Rectal smooth muscle tissue (tissue), 1 donor: ENCODE results near the gene HSD17B12.

Experiments used
- H3K27ac ChIP-seq: one replicate; pipeline ENCODE4 v1.7.0; 2013; ENCODE audit warnings: low read depth, low read length, inconsistent platforms
- H3K27me3 ChIP-seq: one replicate; pipeline ENCODE4 v1.7.0; 2013; ENCODE audit warnings: low read length; ENCODE audit not compliant: control insufficient read depth, insufficient read depth
- H3K36me3 ChIP-seq: one replicate; pipeline ENCODE4 v1.7.0; 2013; ENCODE audit warnings: low read length; ENCODE audit not compliant: control insufficient read depth, insufficient read depth
- H3K4me1 ChIP-seq: one replicate; pipeline ENCODE4 v1.7.0; 2013; ENCODE audit warnings: low read length; ENCODE audit not compliant: control insufficient read depth, insufficient read depth
- H3K4me3 ChIP-seq: one replicate; pipeline ENCODE4 v1.7.0; 2013; ENCODE audit warnings: low read length
- H3K9ac ChIP-seq: one replicate; pipeline ENCODE4 v1.7.0; 2013; ENCODE audit warnings: low read length

Gene HSD17B12

GRCh38 chr11:43823851-43824250, 143.3 kb downstream of the HSD17B12 start:
- H3K4me1 ChIP-seq: no peaks in the 10 kb centered on the region
- no peak overlapping the region for H3K9ac ChIP-seq

GRCh38 chr11:43825217-43825816, 144.8 kb downstream of the HSD17B12 start:
- Histone ChIP-seq H3K27me3 (no peaks in the 10 kb centered on the region), H3K4me1 (no peaks in the 10 kb centered on the region), H3K36me3 (no peaks in the 10 kb centered on the region), H3K9ac (no peak overlapping the region), H3K4me3 (no peak overlapping the region), H3K27ac (no peak overlapping the region)

More at GRCh38 chr11:43823851-43824250, 143.3 kb downstream of the HSD17B12 start:
- no peak overlapping the region for H3K4me3 ChIP-seq
- H3K27ac ChIP-seq: no peak overlapping the region
- no peaks in the 10 kb centered on the region for H3K27me3 ChIP-seq
- H3K36me3 ChIP-seq: no peaks in the 10 kb centered on the region

GRCh38 chr11:43830928-43831440, 150.4 kb downstream of the HSD17B12 start:
- H3K4me3 ChIP-seq: no peak overlapping the region
- no peaks in the 10 kb centered on the region for H3K27me3 ChIP-seq
- no peak overlapping the region for H3K27ac ChIP-seq

GRCh38 chr11:43832536-43832935, 152.0 kb downstream of the HSD17B12 start:
- peaks cover 8% of the 10 kb centered on the region for H3K4me1 ChIP-seq

More at GRCh38 chr11:43830928-43831440, 150.4 kb downstream of the HSD17B12 start:
- H3K4me1 ChIP-seq: peaks cover 8% of the 10 kb centered on the region
- H3K9ac ChIP-seq: no peak overlapping the region
- no peaks in the 10 kb centered on the region for H3K36me3 ChIP-seq

GRCh38 chr11:43833657-43834073, 153.1 kb downstream of the HSD17B12 start:
- no peak overlapping the region for H3K9ac ChIP-seq
- H3K27ac ChIP-seq: no peak overlapping the region
- peaks cover 8% of the 10 kb centered on the region for H3K4me1 ChIP-seq
- H3K27me3 ChIP-seq: no peaks in the 10 kb centered on the region
- no peak overlapping the region for H3K4me3 ChIP-seq
- no peaks in the 10 kb centered on the region for H3K36me3 ChIP-seq

More at GRCh38 chr11:43832536-43832935, 152.0 kb downstream of the HSD17B12 start:
- no peak overlapping the region for H3K4me3 ChIP-seq
- H3K27ac ChIP-seq: no peak overlapping the region
- no peaks in the 10 kb centered on the region for H3K27me3 ChIP-seq
- H3K9ac ChIP-seq: no peak overlapping the region
- H3K36me3 ChIP-seq: no peaks in the 10 kb centered on the region

GRCh38 chr11:43834286-43834685, 153.7 kb downstream of the HSD17B12 start:
- Histone ChIP-seq H3K27ac (no peak overlapping the region), H3K4me1 (peaks cover 8% of the 10 kb centered on the region)

GRCh38 chr11:43835104-43835503, 154.6 kb downstream of the HSD17B12 start:
- H3K27ac ChIP-seq: no peak overlapping the region

More at GRCh38 chr11:43834286-43834685, 153.7 kb downstream of the HSD17B12 start:
- Histone ChIP-seq H3K4me3 (no peak overlapping the region), H3K27me3 (no peaks in the 10 kb centered on the region), H3K9ac (no peak overlapping the region), H3K36me3 (no peaks in the 10 kb centered on the region)

GRCh38 chr11:43837879-43838278, 157.3 kb downstream of the HSD17B12 start:
- peaks cover 8% of the 10 kb centered on the region for H3K4me1 ChIP-seq
- H3K27ac ChIP-seq: no peak overlapping the region
- H3K36me3 ChIP-seq: no peaks in the 10 kb centered on the region

More at GRCh38 chr11:43835104-43835503, 154.6 kb downstream of the HSD17B12 start:
- no peaks in the 10 kb centered on the region for H3K27me3 ChIP-seq
- peaks cover 8% of the 10 kb centered on the region for H3K4me1 ChIP-seq
- no peak overlapping the region for H3K9ac ChIP-seq
- no peak overlapping the region for H3K4me3 ChIP-seq
- H3K36me3 ChIP-seq: no peaks in the 10 kb centered on the region

GRCh38 chr11:43842021-43842420, 161.5 kb downstream of the HSD17B12 start:
- H3K27me3 ChIP-seq: no peaks in the 10 kb centered on the region
- H3K4me3 ChIP-seq: no peak overlapping the region
- H3K9ac ChIP-seq: no peak overlapping the region
- H3K4me1 ChIP-seq: no peaks in the 10 kb centered on the region
- no peaks in the 10 kb centered on the region for H3K36me3 ChIP-seq
- H3K27ac ChIP-seq: no peak overlapping the region

More at GRCh38 chr11:43837879-43838278, 157.3 kb downstream of the HSD17B12 start:
- H3K4me3 ChIP-seq: no peak overlapping the region
- no peaks in the 10 kb centered on the region for H3K27me3 ChIP-seq
- H3K9ac ChIP-seq: no peak overlapping the region

GRCh38 chr11:43845816-43846215, 165.3 kb downstream of the HSD17B12 start:
- Histone ChIP-seq H3K27me3 (no peaks in the 10 kb centered on the region), H3K4me1 (no peaks in the 10 kb centered on the region), H3K4me3 (no peak overlapping the region), H3K36me3 (no peaks in the 10 kb centered on the region), H3K27ac (no peak overlapping the region), H3K9ac (no peak overlapping the region)

- H3K9ac ChIP-seq: no peak overlapping the region
- peaks cover 3% of the 10 kb centered on the region for H3K36me3 ChIP-seq
- H3K4me3 ChIP-seq: no peak overlapping the region
Observed at GRCh38 chr11:43852057-43852636, 171.6 kb downstream of the HSD17B12 start.

GRCh38 chr11:43853781-43854180, 173.2 kb downstream of the HSD17B12 start:
- H3K36me3 ChIP-seq: peaks cover 3% of the 10 kb centered on the region
- no peak overlapping the region for H3K9ac ChIP-seq
- no peak overlapping the region for H3K4me3 ChIP-seq
- no peaks in the 10 kb centered on the region for H3K4me1 ChIP-seq
- H3K27ac ChIP-seq: no peak overlapping the region
- H3K27me3 ChIP-seq: no peaks in the 10 kb centered on the region

More at GRCh38 chr11:43852057-43852636, 171.6 kb downstream of the HSD17B12 start:
- no peaks in the 10 kb centered on the region for H3K27me3 ChIP-seq
- H3K27ac ChIP-seq: no peak overlapping the region
- H3K4me1 ChIP-seq: no peaks in the 10 kb centered on the region
